ENCODE data around the gene MSI2. TPM values are rescaled to one million over a fixed set of nuclear protein-coding genes. Genes with fewer than 3 reads are reported as not detected.
A peak's percentile ranks its signal among the peaks of the same experiment; 100 is the strongest.

Gene MSI2
- total RNA-seq, 4 donors from 2014 or later: 19.7 to 35.8 (median 22.4) TPM

DNA sequence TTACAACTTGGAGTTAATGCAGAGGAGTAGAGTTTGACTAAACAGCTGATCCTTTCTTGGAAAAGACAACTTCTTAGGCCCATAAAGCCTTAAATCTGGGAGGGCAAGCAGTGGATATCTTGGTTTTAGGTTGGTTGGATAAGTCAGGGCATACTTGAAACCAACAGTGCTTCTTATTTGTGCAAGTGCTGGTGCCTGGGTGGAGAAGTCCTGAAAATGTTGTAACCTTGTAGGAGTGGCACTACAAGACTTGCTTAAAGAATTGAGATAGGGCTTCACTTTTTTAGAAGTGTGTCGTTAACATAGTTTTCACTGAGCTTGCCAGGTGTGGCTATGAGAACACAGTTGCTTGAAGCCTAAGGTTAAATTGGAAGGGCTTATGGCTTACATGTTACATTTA lies 6.2 kb downstream of the MSI2 start:
- peaks cover 9% of the 10 kb centered on the region for H3K36me3 ChIP-seq

DNA sequence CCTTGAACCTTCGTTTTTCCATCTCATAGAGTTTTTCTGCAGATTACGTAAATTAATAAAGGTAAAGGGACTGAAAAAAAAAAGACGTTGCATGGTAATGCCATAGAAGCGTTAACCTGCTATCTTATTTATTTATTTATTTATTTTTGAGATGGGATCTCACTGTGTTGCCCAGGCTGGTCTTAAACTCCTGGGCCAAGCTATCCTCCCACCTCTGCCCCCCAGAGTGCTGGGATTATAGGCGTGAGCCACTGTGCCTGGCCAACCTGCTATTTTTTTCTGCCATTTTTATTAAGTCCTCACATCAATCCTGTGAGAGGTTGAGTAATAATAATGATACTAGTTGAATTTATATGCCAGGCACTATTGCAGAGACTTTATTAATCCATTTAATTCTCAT lies 7.9 kb downstream of the MSI2 start:
- H3K4me1 ChIP-seq: peaks cover 4% of the 10 kb centered on the region
- H3K27ac ChIP-seq: no peak overlapping the region
- WGBS: 95% methylated on average over 5 of the region's 5 CpGs
- H3K27me3 ChIP-seq: no peaks in the 10 kb centered on the region
- no peak overlapping the region for H3K4me3 ChIP-seq
- DNase-seq (ENCODE audit: low spot score in 2 of 2): no peak
- H3K36me3 ChIP-seq: peaks cover 21% of the 10 kb centered on the region
- no peaks in the 10 kb centered on the region for H3K9me3 ChIP-seq
- no peak for TF ChIP-seq POLR2AphosphoS5 (IDR thresholded peaks at IDR 0.05)
- TF ChIP-seq, protein P1, sequence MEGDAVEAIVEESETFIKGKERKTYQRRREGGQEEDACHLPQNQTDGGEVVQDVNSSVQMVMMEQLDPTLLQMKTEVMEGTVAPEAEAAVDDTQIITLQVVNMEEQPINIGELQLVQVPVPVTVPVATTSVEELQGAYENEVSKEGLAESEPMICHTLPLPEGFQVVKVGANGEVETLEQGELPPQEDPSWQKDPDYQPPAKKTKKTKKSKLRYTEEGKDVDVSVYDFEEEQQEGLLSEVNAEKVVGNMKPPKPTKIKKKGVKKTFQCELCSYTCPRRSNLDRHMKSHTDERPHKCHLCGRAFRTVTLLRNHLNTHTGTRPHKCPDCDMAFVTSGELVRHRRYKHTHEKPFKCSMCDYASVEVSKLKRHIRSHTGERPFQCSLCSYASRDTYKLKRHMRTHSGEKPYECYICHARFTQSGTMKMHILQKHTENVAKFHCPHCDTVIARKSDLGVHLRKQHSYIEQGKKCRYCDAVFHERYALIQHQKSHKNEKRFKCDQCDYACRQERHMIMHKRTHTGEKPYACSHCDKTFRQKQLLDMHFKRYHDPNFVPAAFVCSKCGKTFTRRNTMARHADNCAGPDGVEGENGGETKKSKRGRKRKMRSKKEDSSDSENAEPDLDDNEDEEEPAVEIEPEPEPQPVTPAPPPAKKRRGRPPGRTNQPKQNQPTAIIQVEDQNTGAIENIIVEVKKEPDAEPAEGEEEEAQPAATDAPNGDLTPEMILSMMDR (IDR thresholded peaks at IDR 0.05): no peak
- no peak for TF ChIP-seq EP300 (IDR thresholded peaks at IDR 0.05)
- no peak for TF ChIP-seq POLR2A (IDR thresholded peaks at IDR 0.05)

More for the DNA sequence above, 6.2 kb downstream of the MSI2 start:
- Histone ChIP-seq H3K4me3 (no peak overlapping the region), H3K4me1 (peaks cover 21% of the 10 kb centered on the region), H3K27me3 (no peaks in the 10 kb centered on the region), H3K9me3 (no peaks in the 10 kb centered on the region), H3K27ac (no peak overlapping the region)
- no peak for DNase-seq (ENCODE audit: low spot score in 2 of 2)
- 64% methylated on average over 1 of the region's 1 CpG for WGBS
- TF ChIP-seq EP300 (IDR thresholded peaks at IDR 0.05) (no peak), POLR2AphosphoS5 (IDR thresholded peaks at IDR 0.05) (no peak), POLR2A (IDR thresholded peaks at IDR 0.05) (no peak)
- TF ChIP-seq, protein P1 (IDR thresholded peaks at IDR 0.05): no peak

DNA sequence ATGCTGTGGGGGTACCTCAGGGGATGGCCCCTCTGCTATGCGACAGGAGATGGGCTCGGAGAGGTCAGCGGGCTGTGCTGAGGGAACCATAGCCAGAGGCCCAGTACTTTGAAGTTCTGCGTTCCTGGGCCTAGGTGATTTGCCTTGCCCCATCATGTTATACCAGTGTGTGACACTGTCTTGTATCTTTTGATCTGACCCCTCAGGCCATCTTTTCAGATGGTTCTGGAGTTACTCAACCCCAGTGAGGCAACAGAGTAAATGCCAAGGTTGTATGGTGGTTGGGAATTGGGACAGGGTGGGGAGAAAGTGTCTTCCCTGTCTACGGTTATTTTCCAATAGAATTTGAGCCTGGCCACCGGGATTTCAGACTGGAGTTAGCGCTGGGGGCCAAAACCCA lies 8.5 kb downstream of the MSI2 start:
- peaks cover 23% of the 10 kb centered on the region for H3K36me3 ChIP-seq
- H3K4me3 ChIP-seq: no peak overlapping the region
- H3K4me1 ChIP-seq: no peaks in the 10 kb centered on the region
- DNase-seq (ENCODE audit: low spot score in 2 of 2): no peak
- H3K27ac ChIP-seq: no peak overlapping the region
- no peaks in the 10 kb centered on the region for H3K27me3 ChIP-seq
- H3K9me3 ChIP-seq: no peaks in the 10 kb centered on the region
- TF ChIP-seq POLR2AphosphoS5 (IDR thresholded peaks at IDR 0.05) (no peak), EP300 (IDR thresholded peaks at IDR 0.05) (no peak), POLR2A (IDR thresholded peaks at IDR 0.05) (no peak)
- TF ChIP-seq, protein P1 (IDR thresholded peaks at IDR 0.05): no peak
- WGBS: 72% methylated on average over 7 of the region's 7 CpGs

DNA sequence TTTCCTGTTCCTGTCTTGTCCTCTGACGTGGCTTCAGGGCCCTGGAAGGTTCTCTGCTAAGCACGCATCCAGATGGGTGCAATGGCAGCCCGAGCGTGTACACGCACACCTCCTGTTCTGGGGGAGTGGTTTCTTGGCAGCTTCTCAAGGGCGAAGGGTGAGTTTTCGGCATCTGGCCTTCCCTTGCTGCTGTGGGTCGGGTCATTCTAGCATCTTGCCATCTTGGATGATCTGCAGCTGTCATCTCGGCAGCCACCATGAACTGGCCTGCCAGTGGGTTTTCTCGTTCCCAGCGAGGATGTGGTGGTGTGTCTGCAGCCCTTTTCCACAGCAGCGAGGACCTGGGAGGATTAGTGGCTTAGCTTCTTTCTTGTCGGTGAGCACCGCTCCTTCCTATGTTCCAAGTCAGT lies 10.6 kb downstream of the MSI2 start:
- WGBS: 96% methylated on average over 14 of the region's 14 CpGs
- Histone ChIP-seq H3K4me3 (no peak overlapping the region), H3K36me3 (peaks cover 25% of the 10 kb centered on the region), H3K27me3 (no peaks in the 10 kb centered on the region), H3K27ac (no peak overlapping the region), H3K9me3 (no peaks in the 10 kb centered on the region), H3K4me1 (no peaks in the 10 kb centered on the region)
- TF ChIP-seq POLR2A (IDR thresholded peaks at IDR 0.05) (no peak), POLR2AphosphoS5 (IDR thresholded peaks at IDR 0.05) (no peak), EP300 (IDR thresholded peaks at IDR 0.05) (no peak)
- TF ChIP-seq, protein P1 (IDR thresholded peaks at IDR 0.05): no peak
- DNase-seq (ENCODE audit: low spot score in 2 of 2): no peak

DNA sequence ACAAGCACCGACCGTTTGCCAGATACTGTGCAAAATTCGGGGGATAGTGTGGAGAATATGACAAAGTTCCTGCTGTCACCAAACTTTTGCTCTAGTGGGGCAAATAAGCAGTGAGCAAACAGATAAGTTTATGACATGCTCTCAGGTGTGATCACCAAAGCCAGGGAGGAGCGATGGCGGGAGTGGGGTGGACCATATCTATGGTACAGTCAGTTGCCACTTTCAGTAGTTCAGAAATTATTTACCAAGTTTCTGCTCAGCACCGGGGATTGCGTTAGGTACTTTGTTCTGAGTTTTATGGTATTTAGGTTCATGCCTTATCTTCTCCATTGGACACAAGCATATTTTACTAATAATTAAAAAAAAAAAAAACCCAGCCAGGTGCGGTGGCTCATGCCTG lies 11.9 kb downstream of the MSI2 start:
- TF ChIP-seq, protein P1 (IDR thresholded peaks at IDR 0.05): no peak
- no peak for TF ChIP-seq POLR2AphosphoS5 (IDR thresholded peaks at IDR 0.05)
- TF ChIP-seq POLR2A (IDR thresholded peaks at IDR 0.05): no peak
- TF ChIP-seq EP300 (IDR thresholded peaks at IDR 0.05): no peak
- H3K27ac ChIP-seq: no peak overlapping the region
- H3K36me3 ChIP-seq: peaks cover 31% of the 10 kb centered on the region
- no peak overlapping the region for H3K4me3 ChIP-seq
- peak in 1 of 2 donors; percentile 49 for DNase-seq (ENCODE audit: low spot score in 2 of 2)
- H3K9me3 ChIP-seq: no peaks in the 10 kb centered on the region
- no peaks in the 10 kb centered on the region for H3K27me3 ChIP-seq
- 95% methylated on average over 8 of the region's 8 CpGs for WGBS
- no peaks in the 10 kb centered on the region for H3K4me1 ChIP-seq

Data from suprapubic skin (tissue), 4 donors.